ENCODE data around the gene SLC18A2.

DNA sequence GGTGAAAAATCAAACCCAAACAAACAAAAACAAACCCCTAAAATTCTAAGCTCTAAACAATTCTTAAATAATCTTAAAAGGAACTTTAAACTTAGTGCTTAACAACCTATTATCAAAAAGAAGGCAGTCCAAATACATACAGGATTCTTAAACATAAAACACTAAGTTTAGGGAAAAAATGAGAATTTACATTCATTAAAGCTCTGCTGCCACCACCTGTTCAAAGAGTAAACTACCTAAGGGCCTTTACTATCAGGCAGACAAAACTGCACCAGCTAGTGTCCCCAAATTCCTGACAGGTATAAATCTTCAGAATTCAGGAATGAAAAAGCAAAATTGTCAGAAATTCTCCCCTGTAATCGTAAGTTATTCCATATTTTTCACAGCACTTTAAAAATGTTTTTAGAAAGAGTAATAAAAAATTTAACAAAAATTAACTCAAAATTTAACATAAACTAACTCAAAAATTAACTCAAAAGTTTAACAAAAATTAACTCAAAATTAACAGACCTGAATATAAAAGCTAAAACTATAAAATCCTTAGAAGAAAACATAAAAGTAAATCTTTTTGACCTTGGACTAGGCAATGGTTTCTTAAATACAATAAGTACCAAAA is 79.2 kb downstream of the SLC18A2 start:
- TF ChIP-seq EP300 (IDR thresholded peaks at IDR 0.05), result no peak
- TF ChIP-seq, protein P1, sequence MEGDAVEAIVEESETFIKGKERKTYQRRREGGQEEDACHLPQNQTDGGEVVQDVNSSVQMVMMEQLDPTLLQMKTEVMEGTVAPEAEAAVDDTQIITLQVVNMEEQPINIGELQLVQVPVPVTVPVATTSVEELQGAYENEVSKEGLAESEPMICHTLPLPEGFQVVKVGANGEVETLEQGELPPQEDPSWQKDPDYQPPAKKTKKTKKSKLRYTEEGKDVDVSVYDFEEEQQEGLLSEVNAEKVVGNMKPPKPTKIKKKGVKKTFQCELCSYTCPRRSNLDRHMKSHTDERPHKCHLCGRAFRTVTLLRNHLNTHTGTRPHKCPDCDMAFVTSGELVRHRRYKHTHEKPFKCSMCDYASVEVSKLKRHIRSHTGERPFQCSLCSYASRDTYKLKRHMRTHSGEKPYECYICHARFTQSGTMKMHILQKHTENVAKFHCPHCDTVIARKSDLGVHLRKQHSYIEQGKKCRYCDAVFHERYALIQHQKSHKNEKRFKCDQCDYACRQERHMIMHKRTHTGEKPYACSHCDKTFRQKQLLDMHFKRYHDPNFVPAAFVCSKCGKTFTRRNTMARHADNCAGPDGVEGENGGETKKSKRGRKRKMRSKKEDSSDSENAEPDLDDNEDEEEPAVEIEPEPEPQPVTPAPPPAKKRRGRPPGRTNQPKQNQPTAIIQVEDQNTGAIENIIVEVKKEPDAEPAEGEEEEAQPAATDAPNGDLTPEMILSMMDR (IDR thresholded peaks at IDR 0.05), result peak in 2 of 4 experiments; percentile 13 to 29

All from sigmoid colon (tissue), 4 donors.